Fibroblast of mammary gland (primary cell): ENCODE data around the gene MEF2C.

Experiments used
- DNase-seq: peaks from one replicate; pipeline ENCODE4 v3.0.0-alpha.2; 2010; ENCODE audit warnings: low read depth
- H3K4me3 ChIP-seq: 2 replicates; pipeline ENCODE4 v1.5.1; 2011; ENCODE audit warnings: low read depth, mild to moderate bottlenecking, low read length, moderate library complexity; ENCODE audit not compliant: control insufficient read depth
- TF ChIP-seq, protein P1 (sequence below): conservative IDR thresholded peaks from 2 replicates; pipeline ENCODE4 v1.5.1; 2011; ENCODE audit warnings: low read depth, low read length, inconsistent platforms; ENCODE audit not compliant: control insufficient read depth, insufficient read depth

MEF2C gene

DNA sequence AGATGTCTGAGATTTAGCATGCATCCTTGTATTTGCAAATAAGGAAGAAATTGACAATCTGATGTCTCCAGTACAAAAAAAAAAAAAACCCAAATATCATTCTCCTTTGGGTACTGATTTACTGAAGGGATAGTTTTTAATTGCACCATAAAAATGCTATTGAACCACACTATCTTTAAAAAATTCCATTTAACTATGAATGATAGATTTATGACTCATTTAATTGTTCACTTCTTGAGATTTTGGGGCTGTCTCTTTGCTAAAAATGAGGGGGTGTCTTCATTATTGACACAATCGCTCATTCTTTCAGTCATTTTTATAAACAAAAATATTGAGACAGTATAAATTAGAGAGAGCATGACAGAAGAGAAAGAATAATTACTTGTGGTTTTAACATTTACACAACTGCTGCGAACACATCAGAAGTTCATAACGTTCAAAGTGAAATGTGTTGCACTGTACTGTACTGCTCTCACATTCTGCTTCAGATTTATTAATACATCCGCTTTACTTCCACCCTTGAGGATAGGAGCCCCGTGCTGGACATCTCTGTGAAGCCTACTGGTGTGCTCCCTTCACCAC lies 142.3 kb downstream of the MEF2C start:
- H3K4me3 ChIP-seq: no peak overlapping the region
- DNase-seq: no peak
- TF ChIP-seq, protein P1, sequence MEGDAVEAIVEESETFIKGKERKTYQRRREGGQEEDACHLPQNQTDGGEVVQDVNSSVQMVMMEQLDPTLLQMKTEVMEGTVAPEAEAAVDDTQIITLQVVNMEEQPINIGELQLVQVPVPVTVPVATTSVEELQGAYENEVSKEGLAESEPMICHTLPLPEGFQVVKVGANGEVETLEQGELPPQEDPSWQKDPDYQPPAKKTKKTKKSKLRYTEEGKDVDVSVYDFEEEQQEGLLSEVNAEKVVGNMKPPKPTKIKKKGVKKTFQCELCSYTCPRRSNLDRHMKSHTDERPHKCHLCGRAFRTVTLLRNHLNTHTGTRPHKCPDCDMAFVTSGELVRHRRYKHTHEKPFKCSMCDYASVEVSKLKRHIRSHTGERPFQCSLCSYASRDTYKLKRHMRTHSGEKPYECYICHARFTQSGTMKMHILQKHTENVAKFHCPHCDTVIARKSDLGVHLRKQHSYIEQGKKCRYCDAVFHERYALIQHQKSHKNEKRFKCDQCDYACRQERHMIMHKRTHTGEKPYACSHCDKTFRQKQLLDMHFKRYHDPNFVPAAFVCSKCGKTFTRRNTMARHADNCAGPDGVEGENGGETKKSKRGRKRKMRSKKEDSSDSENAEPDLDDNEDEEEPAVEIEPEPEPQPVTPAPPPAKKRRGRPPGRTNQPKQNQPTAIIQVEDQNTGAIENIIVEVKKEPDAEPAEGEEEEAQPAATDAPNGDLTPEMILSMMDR: no peak

DNA sequence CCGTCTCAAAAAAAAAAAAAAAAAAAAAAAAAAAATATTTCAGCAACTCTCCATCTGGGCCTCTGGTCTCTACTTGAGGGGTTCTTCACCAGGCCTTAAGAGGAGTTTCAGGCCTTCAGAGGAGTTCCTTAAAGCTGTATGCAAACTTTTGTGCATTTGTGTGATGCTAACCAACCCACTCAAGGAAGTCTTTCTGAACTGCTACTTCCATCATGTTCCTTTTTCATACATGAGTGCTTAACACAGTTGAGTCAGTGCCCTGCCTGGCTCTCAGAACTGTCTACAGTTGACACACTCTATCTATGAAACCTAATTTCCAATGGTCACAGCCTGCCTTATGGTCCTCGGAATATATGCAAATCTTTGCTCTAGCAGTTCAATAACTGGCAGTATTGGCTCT lies 146.5 kb downstream of the MEF2C start:
- no peak overlapping the region for H3K4me3 ChIP-seq
- no peak for DNase-seq
- TF ChIP-seq, protein P1: no peak

DNA sequence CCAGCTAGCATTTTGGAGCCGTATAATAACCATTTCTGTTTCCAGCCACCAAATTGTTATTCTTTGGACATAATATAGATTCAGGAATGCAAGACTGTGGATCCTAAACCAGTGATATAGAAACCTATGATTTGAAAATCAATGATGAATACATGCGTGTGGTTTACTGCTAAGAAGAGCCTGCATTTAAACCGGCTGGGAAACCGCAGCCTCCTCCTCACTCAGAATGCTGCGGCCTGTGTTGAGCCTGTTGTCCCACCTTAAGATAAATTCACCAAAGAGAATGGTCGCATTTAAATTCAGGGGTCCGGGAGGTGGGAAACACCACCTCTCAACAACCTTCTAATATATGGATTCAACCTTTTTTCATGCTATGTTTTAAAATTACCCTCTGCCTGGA lies 148.0 kb downstream of the MEF2C start:
- no peak overlapping the region for H3K4me3 ChIP-seq
- DNase-seq: no peak
- TF ChIP-seq, protein P1: no peak

DNA sequence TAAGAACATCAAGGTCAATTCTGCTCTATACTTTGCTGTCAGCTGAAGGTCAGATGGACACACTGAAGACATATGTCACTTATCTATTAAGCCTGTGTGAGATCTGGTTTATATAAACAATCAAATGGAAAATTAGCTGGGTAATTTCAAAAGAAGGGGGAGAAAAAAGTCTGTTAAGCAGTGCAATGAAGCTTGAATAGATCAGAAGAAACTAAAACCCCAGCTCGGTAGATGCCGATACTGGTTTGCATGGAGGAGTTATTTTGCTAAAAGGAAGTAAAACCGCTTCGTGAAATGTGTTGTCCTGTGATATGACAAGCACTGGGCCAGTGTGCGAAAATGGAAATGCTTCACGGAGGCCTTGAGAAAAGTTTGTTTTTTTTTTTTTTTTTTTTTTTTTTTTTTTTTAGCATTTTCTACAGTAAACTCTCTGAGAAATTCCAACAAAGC lies 148.8 kb downstream of the MEF2C start:
- no peak overlapping the region for H3K4me3 ChIP-seq
- TF ChIP-seq, protein P1: no peak
- DNase-seq: no peak

DNA sequence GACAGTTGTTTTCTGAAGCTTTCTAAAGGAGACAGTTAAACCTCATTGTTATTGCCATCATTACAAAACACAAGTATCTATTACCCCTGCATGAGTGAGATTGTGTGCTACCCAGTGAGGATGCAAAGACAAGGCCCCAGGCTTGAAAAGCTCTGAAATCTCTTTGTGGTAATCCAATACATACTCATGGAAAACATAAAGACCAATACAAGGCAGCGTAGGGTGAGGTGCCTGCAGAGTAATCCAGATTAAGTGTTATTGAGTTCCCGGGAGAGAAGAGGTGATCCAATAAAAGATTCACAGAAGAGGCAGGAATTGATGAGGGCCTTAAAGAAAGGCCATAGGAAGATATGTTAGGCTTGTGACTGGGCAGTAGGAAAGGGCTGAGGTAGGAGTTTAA lies 150.1 kb downstream of the MEF2C start:
- no peak for DNase-seq
- H3K4me3 ChIP-seq: no peak overlapping the region
- TF ChIP-seq, protein P1: no peak

DNA sequence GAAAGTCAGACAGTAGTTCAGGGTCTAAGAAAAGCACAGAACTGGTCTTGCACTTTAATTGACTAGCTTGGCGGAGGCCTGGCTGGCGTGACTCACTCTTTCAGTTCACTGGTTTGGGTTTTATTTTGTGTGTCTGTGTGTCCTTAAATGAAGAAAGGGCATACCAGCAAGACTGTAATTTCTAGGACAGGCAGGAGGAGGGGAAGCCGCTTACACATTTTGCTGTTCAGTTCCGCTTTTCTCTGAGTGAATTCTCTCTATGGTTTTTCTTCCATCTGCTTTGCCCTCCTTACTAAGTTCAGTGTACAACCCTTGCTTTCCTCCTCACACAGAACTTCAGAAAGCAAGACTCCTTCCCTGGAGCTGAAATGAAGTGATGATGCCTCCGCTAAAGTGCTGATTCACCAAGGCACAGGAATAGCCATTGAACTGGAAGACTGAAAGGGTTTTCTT lies 150.8 kb downstream of the MEF2C start:
- peak; percentile 15 for DNase-seq
- no peak overlapping the region for H3K4me3 ChIP-seq
- TF ChIP-seq, protein P1: no peak

DNA sequence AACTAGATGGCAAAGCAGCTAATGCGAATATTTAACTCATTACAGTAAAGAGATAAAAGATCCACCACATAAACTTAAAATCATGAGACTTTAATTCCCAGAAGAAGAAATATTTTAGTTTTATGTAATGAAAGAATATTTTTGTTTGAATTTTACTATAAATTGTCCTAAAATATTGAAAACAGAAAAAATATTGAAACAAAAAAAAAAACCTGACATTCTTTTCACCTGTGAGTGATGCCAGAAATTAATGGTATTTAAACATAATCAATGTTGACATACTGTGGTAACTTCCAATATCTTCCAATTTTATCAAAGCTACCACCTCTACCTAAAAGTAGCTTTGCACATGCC lies 153.2 kb downstream of the MEF2C start:
- TF ChIP-seq, protein P1: no peak
- H3K4me3 ChIP-seq: no peak overlapping the region
- no peak for DNase-seq
